Measurements from ENCODE around the gene C10orf120.

Gene C10orf120

GRCh38 chr10:122662231-122662630, 37.4 kb downstream of the C10orf120 start:
- FAIRE-seq, result no peak

DNA sequence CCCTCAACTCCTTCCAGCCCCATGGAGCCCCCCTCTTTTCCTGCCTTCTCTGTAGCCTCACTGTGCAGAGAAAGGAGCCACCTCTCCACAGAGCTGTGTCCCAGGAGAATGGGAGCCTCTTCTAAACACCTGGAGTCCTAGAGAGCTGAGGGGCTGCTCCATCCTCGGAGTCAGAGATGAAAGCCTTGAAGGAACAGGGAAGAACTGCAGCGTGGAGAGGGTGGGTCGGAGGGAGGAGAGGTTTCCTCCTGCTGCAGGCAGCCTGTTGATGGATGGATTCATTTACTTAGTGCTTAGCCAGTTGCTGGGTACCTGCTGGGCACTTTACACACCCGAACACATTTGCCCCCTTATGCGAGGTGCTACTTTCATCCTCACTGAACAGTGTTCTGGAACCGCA, 39.0 kb downstream of the C10orf120 start:
- no peak for DNase-seq (ENCODE audit: low spot score)
- FAIRE-seq, result no peak

More at GRCh38 chr10:122662231-122662630, 37.4 kb downstream of the C10orf120 start:
- DNase-seq (ENCODE audit: low spot score), result no peak

- FAIRE-seq (no peak), DNase-seq (ENCODE audit: low spot score) (no peak)
These were observed 40.0 kb downstream of the C10orf120 start for GRCh38 chr10:122659651-122660050.

- no peak for FAIRE-seq
- DNase-seq (ENCODE audit: low spot score), result no peak
These were observed 40.5 kb downstream of the C10orf120 start for GRCh38 chr10:122659126-122659525.

GRCh38 chr10:122658356-122659049, 41.1 kb downstream of the C10orf120 start:
- FAIRE-seq (no peak), DNase-seq (ENCODE audit: low spot score) (no peak)

- no peak for DNase-seq (ENCODE audit: low spot score)
- FAIRE-seq, result no peak
These were observed 41.9 kb downstream of the C10orf120 start for GRCh38 chr10:122657729-122658128.

GRCh38 chr10:122657255-122657654, 42.4 kb downstream of the C10orf120 start:
- DNase-seq (ENCODE audit: low spot score) (no peak), FAIRE-seq (no peak)

DNA sequence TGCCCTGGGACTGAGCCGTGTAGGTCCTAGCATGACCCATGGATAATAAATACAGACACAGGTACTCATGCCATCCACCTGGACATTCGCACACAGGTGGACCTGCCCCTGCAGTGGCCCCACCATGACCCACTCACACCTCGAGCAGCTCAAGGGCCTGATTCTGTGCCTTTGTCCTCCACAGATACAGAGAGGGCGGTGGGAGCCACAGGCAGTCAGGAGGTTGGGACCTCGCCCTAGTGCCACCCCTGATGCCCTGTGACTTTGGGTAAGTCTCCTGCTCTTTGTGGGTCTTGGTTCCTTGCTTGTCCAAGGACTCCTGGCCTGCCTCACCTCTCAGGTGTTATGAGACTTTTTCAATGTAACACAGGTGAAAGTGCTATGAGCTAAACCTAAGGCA, 42.9 kb downstream of the C10orf120 start:
- FAIRE-seq (no peak), DNase-seq (ENCODE audit: low spot score) (no peak)

GRCh38 chr10:122656308-122656705, 43.3 kb downstream of the C10orf120 start:
- no peak for DNase-seq (ENCODE audit: low spot score)
- no peak for FAIRE-seq

GRCh38 chr10:122655524-122656307, 43.9 kb downstream of the C10orf120 start:
- no peak for FAIRE-seq
- DNase-seq (ENCODE audit: low spot score), result no peak

GRCh38 chr10:122650331-122650730, 49.3 kb downstream of the C10orf120 start:
- DNase-seq (ENCODE audit: low spot score), result no peak
- FAIRE-seq, result no peak

- no peak for DNase-seq (ENCODE audit: low spot score)
- FAIRE-seq, result no peak
These were observed 49.7 kb downstream of the C10orf120 start for GRCh38 chr10:122649903-122650302.

DNA sequence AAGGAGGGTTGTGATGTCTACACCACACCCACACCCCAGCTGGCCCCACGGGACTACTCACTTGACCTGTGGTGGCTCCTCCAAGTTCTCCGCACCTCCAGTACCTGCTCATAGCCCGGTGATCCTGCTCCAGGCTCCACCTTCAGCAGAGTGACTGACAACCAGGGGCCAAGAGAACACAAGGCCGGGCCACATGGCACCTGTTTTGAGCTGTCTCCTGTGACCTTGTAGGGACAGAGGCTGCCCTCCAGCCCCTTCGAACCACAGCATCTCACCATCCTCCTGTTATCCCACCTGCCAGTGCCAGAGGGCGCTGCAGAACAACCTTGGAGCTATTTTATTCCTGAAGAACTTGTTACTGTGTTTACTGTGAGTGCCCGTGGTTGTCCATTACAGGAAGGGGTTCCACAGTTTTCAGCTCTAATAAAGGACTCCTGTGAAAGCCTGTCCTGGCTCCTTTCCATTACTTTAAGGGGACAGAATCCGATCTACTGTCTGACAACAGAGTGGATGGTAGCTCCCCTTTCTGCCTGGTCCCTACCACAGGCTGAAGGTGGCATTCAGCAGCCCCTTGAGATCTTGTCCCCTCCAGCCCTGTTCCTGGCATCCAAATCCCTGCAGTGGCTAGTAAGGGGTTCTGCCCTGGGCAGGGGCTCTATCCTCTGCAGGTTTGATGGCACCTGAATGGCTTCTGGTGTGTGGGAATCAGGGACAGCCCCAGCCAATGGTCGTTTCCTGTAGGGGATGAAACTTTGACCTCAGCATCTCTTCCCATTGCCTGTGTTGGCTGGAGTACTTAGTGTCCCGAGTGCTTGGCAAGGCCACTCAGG, 50.8 kb downstream of the C10orf120 start:
- FAIRE-seq, result no peak
- DNase-seq (ENCODE audit: low spot score), result peak; percentile 22
